Measurements from ENCODE around the gene ACADM. TPM values are rescaled to one million over a fixed set of nuclear protein-coding genes. Genes with fewer than 3 reads are reported as not detected.
A peak's percentile ranks its signal among the peaks of the same experiment; 100 is the strongest.

The ACADM gene
- total and polyA plus RNA-seq, 3 donors from 2014 or later: 57.7 to 77.6 (median 67.9) TPM

DNA sequence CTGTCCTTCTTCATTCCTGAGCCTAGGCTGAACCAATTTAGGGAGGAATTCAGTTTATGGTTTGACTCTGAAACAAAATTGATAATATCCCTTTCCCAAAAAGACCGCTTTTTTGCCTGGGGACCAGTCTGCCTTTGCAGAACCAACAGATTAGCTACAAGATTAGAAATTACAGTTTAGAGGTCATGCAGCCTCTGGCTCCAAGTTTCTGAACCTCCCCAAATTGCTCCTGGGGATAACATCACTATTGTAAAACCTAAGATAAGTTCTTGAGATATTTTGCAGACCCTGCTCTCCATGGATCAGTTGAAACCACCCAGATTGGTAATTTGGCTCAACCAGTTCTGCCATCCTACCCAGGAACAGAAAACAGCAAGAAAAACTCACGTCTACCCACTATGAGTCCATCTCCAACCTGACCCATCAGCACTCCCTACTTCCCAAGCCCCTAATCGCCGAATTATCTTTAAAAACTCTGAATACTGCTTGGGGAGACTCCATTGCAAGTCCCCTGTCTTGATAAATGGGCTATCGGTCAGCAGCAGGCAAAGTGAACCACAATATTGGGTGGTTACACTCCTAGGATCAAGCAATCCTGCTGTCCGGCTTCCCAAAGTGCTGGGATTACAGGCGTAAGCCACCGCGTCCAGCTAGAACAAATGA, 60.9 kb downstream of the ACADM start:
- H3K27me3 ChIP-seq: no peaks in the 10 kb centered on the region
- no peaks in the 10 kb centered on the region for H3K9me3 ChIP-seq
- DNase-seq: no peak
- TF ChIP-seq, protein P1, sequence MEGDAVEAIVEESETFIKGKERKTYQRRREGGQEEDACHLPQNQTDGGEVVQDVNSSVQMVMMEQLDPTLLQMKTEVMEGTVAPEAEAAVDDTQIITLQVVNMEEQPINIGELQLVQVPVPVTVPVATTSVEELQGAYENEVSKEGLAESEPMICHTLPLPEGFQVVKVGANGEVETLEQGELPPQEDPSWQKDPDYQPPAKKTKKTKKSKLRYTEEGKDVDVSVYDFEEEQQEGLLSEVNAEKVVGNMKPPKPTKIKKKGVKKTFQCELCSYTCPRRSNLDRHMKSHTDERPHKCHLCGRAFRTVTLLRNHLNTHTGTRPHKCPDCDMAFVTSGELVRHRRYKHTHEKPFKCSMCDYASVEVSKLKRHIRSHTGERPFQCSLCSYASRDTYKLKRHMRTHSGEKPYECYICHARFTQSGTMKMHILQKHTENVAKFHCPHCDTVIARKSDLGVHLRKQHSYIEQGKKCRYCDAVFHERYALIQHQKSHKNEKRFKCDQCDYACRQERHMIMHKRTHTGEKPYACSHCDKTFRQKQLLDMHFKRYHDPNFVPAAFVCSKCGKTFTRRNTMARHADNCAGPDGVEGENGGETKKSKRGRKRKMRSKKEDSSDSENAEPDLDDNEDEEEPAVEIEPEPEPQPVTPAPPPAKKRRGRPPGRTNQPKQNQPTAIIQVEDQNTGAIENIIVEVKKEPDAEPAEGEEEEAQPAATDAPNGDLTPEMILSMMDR (IDR thresholded peaks at IDR 0.05): no peak
- TF ChIP-seq POLR2A (IDR thresholded peaks at IDR 0.05): no peak
- H3K27ac ChIP-seq: peak overlapping the region; percentile 82 to 84
- no peaks in the 10 kb centered on the region for H3K36me3 ChIP-seq (ENCODE audit: low read depth, missing control alignments)
- intact Hi-C loops (cut with DNase I; ENCODE audit: low total_unique reads): no loop called here
- WGBS, 2 donors: 8 to 10% methylated on average over 7 to 9 of the region's 9 CpGs
- H3K4me1 ChIP-seq: peaks cover 20% of the 10 kb centered on the region
- H3K4me3 ChIP-seq: peak overlapping the region; percentile 80 to 85

DNA sequence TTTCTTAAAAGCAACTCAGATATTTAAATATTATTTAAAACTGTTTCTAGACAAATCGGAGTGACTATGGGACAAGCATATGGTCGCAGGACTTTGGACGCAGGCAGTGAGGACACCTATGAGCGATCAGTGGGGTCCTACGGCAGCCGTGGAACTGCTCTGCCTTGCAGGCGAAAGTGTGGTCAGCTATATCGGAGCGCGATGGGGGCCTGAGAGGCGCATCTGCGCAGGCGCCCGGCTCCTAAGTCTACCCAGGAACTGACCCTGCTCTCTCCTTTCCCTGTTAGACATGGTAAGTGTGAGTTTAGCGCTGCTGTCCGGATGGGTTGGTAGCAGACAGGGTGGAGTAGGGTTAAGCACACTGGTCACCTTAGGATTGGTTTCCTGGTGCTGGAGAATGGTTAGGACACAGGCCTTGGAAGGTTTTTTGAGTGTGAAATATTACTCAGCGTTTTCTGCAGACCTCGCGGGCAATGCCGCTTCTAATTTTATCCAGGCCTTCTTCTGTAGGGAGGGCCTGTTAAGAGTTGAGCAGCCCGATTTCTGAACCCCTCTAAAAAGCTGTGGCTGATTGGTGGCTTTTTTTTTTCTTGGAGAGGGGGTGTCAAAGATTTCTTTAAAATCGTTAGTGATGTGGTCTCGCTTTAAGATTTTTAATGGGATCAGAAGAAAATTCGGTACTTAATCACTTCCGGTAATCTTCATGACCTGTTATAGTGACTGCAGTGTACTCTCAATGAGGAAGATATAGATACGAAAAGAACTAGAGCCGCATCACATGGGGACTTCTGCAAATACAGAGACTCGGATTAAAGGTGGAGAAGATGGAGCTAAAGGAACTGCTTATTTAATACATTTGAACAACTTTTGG, 61.7 kb downstream of the ACADM start, which contains the start of gene RABGGTB:
Gene RABGGTB (plus strand): TSS at position 274 of the 871 bp plus-strand sequence. CDS start 16 bp downstream, at position 290.
- H3K36me3 ChIP-seq (ENCODE audit: low read depth, missing control alignments): no peaks in the 10 kb centered on the region
- H3K4me3 ChIP-seq: peak within 1 kb of the TSS; percentile 80 to 85
- TF ChIP-seq, protein P1 (IDR thresholded peaks at IDR 0.05): no peak
- peak; percentile 38 for TF ChIP-seq POLR2A (IDR thresholded peaks at IDR 0.05)
- WGBS, 2 donors: 0% methylated on average over 17 to 28 of the region's 28 CpGs
- H3K4me1 ChIP-seq: peaks cover 20% of the 10 kb centered on the region
- H3K27ac ChIP-seq: peak within 1 kb of the TSS; percentile 82 to 84
- DNase-seq: peak; percentile 98
- intact Hi-C loops (cut with DNase I; ENCODE audit: low total_unique reads): no loop called here
- no peaks in the 10 kb centered on the region for H3K9me3 ChIP-seq
- H3K27me3 ChIP-seq: no peaks in the 10 kb centered on the region

DNA sequence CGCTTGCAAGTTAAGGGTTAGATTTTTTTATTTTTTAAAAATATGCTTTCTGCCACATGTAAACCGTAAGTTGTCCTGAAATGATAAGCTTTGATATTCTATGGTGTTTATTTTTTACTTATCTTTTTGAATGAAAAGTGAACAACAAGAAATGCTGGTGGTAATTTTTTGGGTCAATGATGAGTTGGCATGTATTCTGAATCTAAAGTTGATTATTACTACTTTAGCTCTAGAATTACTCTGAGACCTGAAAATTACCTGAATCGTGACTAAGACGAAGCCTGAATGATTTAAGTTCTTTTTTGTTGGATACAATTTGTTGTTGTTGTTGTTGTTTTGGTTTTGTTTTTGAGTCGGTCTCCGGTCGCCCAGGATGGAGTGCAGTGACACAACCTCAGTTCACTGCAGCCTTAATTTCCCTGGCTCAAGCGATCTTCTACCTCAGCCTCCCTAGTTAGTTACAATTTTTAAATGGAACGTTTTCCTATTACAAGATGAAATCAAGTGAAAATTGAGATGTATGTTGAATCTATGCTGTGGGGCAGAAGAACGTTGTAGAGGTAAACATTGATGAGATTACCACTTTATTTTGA, 62.5 kb downstream of the ACADM start:
- peak overlapping the region; percentile 82 to 84 for H3K27ac ChIP-seq
- H3K4me3 ChIP-seq: peak overlapping the region; percentile 80 to 85
- WGBS, 2 donors: 1 to 2% methylated on average over 10 of the region's 10 CpGs
- no peak for TF ChIP-seq POLR2A (IDR thresholded peaks at IDR 0.05)
- TF ChIP-seq, protein P1 (IDR thresholded peaks at IDR 0.05): no peak
- no peaks in the 10 kb centered on the region for H3K27me3 ChIP-seq
- no peaks in the 10 kb centered on the region for H3K36me3 ChIP-seq (ENCODE audit: low read depth, missing control alignments)
- no peak for DNase-seq
- H3K9me3 ChIP-seq: no peaks in the 10 kb centered on the region
- H3K4me1 ChIP-seq: peaks cover 20% of the 10 kb centered on the region
- intact Hi-C loops (cut with DNase I; ENCODE audit: low total_unique reads): no loop called here

DNA sequence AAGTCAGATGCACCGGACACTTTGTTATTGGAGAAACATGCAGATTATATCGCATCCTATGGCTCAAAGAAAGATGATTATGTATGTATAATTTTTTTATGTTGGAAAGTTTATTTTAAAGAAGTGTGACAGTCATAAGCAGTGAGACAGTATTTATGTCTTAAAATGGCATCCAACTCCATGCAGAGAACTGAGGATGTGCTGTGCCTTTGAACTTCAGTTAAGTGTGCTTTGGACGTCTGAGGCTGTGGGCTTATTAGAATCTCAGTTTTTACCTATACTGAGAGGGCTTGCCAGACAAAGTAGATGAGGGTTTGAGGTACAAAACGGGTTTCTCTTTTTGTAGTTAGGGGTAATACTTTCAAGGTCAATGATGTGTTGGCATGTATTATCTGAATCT, 63.0 kb downstream of the ACADM start:
- DNase-seq: no peak
- peaks cover 20% of the 10 kb centered on the region for H3K4me1 ChIP-seq
- intact Hi-C loops (cut with DNase I; ENCODE audit: low total_unique reads): no loop called here
- no peaks in the 10 kb centered on the region for H3K9me3 ChIP-seq
- H3K27ac ChIP-seq: no peak overlapping the region
- H3K36me3 ChIP-seq (ENCODE audit: low read depth, missing control alignments): no peaks in the 10 kb centered on the region
- no peaks in the 10 kb centered on the region for H3K27me3 ChIP-seq
- peak overlapping the region; percentile 80 to 85 for H3K4me3 ChIP-seq
- TF ChIP-seq, protein P1 (IDR thresholded peaks at IDR 0.05): no peak
- WGBS, 2 donors: 5 to 11% methylated on average over 4 of the region's 4 CpGs
